Activated CD4-positive, alpha-beta T cell treated with anti-CD3 and anti-CD28 coated beads, Interleukin-2, amount 50 U/mL, for 1 hour (primary cell): ENCODE data around the gene SLC30A4.
"Not testable (repeated sequence)": the region's sequence is repeated elsewhere in the genome, so short reads cannot be mapped to it uniquely, and the experiment has no call there.

ENCODE experiments used
- DNase-seq: peaks from one replicate; pipeline ENCODE4 v3.0.0-alpha.2; 2020

The SLC30A4 gene, protein sequence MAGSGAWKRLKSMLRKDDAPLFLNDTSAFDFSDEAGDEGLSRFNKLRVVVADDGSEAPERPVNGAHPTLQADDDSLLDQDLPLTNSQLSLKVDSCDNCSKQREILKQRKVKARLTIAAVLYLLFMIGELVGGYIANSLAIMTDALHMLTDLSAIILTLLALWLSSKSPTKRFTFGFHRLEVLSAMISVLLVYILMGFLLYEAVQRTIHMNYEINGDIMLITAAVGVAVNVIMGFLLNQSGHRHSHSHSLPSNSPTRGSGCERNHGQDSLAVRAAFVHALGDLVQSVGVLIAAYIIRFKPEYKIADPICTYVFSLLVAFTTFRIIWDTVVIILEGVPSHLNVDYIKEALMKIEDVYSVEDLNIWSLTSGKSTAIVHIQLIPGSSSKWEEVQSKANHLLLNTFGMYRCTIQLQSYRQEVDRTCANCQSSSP

GRCh38 chr15:45522328-45523165, at the start of gene SLC30A4:
Gene SLC30A4 (minus strand): TSS chr15:45522755. CDS start chr15:45522354, 401 bp downstream.
- DNase-seq, result peak; percentile 50

GRCh38 chr15:45555934-45556608, 33.5 kb upstream of the SLC30A4 start:
- no peak for DNase-seq

DNA sequence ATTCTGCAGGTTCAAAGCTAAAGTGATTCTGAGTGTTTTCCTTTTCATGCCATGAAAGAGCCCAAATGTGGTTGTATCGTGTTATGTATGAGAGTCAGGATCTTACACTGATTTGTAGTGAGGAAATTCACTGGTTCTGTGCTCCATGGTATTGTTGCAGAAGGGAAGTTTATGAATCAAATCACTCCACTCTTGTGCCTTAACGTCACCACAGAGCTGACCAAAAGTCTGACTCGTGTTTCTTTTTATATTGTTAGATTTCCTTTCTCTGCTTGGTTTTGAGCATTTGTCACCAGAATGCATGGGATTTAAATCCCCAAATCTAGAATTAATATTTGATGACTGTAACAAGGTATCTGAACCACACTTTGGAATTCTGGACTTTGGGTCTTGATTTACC, 29.1 kb upstream of the SLC30A4 start:
- no peak for DNase-seq

GRCh38 chr15:45550436-45550835, 27.9 kb upstream of the SLC30A4 start:
- no peak for DNase-seq

DNA sequence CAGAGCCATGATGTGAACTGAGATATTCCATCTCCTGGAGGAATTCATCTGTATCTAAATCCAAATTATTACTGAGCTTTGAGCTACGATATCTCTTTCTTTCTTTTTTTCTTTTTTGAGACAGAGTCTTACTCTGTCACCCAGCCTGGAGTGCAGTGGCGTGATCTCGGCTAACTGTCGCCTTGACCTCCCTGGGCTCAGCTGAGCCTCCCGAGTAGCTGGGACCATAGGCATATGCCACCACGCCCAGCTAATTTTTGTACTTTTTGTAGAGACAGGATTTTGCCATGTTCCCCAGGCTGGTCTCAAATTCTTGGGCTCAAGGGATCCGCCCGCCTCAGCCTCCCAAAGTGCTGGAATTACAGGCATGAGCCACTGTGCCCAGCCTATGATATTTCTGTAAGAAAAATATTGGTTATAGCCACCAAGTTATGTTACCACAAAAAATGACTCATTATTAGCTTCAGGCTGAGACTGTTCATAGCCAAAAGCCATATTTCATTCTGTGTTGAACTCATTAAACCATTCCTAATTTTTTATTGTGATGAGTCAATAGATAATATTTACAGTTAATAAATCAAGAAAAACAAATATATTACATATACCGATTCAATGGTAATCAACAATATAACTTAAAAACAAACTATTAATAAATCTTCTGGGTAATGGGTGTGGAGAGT, 27.1 kb upstream of the SLC30A4 start:
- no peak for DNase-seq

- no peak for DNase-seq
Measured at GRCh38 chr15:45548753-45549520, 26.4 kb upstream of the SLC30A4 start.

GRCh38 chr15:45546789-45547188, 24.2 kb upstream of the SLC30A4 start:
- no peak for DNase-seq

DNA sequence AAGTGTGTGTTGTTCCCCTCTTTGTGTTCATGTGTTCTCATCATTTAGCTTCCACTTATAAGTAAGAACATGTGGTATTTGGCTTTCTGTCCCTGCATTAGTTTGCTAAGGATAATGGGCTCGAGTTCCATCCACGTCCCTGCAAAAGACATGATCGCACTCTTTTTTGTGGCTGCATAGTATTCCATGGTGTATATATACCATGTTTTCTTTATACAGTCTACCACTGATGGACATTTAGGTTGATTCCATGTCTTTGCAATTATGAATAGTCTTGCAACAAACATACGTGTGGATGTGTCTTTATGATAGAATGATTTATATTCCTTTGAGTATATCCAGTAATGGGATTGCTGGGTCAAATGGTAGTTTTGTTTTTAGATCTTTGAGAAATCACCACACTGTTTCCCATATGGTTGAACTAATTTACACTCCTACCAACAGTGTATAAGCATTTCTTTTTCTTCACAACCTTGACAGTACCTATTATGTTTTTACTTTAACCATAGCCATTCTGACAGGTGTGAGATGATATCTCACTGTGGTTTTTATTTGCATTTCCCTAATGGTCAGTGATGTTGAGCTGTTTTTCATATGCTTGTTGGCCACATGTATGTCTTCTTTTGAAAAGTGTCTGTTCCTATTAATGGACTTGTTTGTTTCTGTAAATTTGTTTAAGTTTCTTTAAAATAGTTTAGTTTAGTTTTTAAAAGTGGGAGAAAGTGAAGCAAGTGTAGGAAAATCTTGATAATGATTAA, 21.9 kb upstream of the SLC30A4 start:
- DNase-seq, result no peak

GRCh38 chr15:45543051-45543450, 20.5 kb upstream of the SLC30A4 start:
- no peak for DNase-seq

DNA sequence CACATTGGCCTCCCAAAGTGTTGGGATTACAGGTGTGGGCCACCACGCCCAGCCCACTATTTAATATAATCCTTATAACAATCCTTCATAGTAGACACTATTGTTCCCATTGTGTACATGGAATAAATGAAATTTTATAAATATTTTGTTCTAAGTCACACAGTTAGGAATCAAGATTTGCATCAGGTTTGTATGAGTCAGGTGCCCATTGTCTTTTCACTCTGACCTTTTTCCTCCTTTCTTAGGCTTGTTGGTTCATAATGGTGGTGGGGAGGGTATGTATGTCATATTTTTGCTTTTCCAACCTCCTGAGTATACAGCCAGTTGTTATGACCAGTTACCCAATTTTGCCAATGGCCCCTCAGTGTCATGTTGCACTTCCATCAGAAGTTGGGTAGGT, 18.0 kb upstream of the SLC30A4 start:
- no peak for DNase-seq

DNA sequence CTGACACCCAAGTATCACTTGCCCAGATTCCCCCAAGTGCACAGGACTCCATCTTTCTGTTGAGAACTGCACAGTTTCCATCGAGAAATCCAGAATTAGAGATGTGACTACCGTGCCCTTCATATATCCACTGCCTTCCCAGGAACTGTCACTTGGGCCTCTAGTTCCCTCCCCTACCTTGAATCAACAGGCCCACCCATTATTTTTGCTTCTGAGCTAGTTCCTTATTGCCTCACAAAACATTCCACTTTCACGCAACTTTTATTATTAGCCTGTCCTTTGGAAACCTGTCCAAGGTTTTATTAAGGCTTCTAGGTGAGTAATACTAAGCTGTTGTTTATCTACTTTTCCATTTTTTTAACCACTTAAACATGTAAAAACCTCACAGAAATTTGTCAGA, 17.1 kb upstream of the SLC30A4 start:
- no peak for DNase-seq

DNA sequence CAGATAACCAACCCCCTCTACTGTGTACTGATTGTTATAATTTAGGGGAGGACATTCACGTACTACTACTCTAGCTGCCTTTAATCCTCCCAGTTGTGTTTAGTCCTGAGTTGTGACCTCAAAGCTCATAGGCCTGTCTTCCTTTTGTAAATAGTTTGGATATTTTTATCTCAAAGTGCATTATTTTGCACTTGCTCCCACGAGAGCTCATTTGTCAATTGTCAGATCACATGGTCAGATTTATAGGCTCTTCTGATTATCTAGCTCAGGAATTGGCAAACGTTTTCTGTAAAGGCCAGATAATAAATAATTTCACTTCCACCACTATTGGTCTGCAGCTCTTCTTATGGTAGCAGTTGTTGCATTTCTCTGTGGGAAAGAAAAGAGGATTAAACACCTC, 14.4 kb upstream of the SLC30A4 start:
- no peak for DNase-seq

GRCh38 chr15:45535486-45536042, 13.0 kb upstream of the SLC30A4 start:
- DNase-seq, result no peak

GRCh38 chr15:45534821-45535220, 12.3 kb upstream of the SLC30A4 start:
- no peak for DNase-seq

DNA sequence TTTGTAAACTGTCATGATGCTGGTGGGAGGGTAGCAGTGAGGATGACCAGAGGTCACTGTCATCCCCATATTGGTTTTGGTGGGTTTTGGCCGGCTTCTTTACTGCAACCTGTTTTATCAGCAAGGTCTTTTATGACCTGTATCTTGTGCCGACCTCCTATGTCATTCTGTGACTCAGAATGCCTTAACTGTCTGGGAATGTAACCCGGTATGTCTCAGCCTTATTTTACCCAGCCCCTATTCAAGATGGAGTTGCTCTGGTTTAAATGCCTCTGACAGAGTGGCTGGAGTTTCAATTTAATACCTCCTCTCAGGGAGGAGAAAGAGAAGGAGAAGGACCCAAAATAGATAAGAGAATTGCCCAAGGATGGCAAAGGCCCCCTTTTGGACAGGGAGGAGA, 10.3 kb upstream of the SLC30A4 start:
- not testable (repeated sequence) for DNase-seq

GRCh38 chr15:45529613-45530012, 7.1 kb upstream of the SLC30A4 start:
- no peak for DNase-seq

- no peak for DNase-seq
Measured at GRCh38 chr15:45527086-45527485, 4.5 kb upstream of the SLC30A4 start.

DNA sequence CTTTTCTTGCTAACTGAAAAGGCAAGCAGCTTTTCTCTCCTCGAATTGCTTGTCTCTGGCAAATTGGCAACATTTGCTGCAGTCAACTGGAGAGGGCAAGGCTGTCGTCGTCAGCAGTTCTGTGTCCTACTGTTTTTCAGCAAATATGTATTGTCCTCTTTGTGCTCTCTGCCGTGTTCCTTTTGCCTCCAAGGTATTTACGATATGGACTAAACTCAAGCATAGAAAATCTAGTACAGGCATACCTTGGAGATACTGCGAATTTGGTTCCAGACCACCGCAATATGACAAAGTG, 558 bp upstream of the SLC30A4 start:
- no peak for DNase-seq

DNA sequence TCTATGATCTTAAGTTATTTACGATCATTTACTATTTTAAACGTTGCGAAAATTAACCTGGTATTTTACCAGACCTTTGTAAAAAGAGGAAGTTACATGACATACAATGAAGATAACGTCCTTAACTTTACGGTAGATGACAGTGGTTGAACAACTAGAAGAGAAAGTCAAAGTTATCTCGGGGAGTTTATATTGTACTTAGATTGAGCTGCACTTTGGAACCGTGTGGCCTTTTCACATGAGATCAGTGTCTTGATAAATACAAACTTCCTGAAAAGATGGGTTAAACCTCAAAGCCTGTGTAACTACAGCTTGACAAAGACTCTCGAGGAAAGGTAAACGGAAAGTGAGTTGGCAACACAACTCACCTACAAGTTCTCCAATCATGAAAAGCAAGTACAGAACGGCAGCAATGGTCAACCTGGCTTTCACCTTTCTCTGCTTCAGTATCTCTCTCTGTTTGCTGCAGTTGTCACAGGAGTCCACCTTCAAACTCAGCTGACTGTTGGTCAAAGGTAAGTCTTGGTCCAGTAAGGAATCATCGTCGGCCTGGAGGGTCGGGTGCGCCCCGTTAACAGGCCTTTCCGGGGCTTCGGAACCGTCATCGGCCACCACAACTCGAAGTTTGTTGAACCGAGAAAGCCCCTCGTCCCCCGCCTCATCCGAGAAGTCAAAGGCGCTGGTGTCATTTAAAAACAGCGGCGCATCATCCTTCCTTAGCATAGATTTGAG, 793 bp downstream of the SLC30A4 start:
- DNase-seq, result no peak

GRCh38 chr15:45510758-45511280, 11.7 kb downstream of the SLC30A4 start:
- DNase-seq, result no peak
